GM19193 (cell line): ENCODE results near the gene ARSG.

Source experiments
- POLR2A ChIP-seq: IDR thresholded peaks from 4 replicates; pipeline ENCODE4 v1.6.1; 2011; ENCODE audit not compliant: insufficient read depth, insufficient read length; ENCODE audit errors: extremely low read depth

Gene ARSG

GRCh38 chr17:68450801-68451200 lies 159.5 kb downstream of the ARSG start:
- TF ChIP-seq POLR2A, result no peak

- no peak for TF ChIP-seq POLR2A
Measured at GRCh38 chr17:68451670-68452354, 160.5 kb downstream of the ARSG start.

- TF ChIP-seq POLR2A, result no peak
Measured at GRCh38 chr17:68452724-68453290, 161.5 kb downstream of the ARSG start.

GRCh38 chr17:68453991-68454665 lies 162.8 kb downstream of the ARSG start:
- TF ChIP-seq POLR2A, result no peak

GRCh38 chr17:68455901-68456338 lies 164.6 kb downstream of the ARSG start:
- no peak for TF ChIP-seq POLR2A

- no peak for TF ChIP-seq POLR2A
Measured at GRCh38 chr17:68456339-68457167, 165.3 kb downstream of the ARSG start.

GRCh38 chr17:68457168-68457538 lies 165.9 kb downstream of the ARSG start, which contains the start of gene WIPI1:
Gene WIPI1 (minus strand): TSS chr17:68457496. CDS start chr17:68457421, 75 bp downstream.
- TF ChIP-seq POLR2A, result peak; percentile 9

- peak; percentile 90 for TF ChIP-seq POLR2A
Measured at GRCh38 chr17:68457539-68458259, 166.4 kb downstream of the ARSG start.

- no peak for TF ChIP-seq POLR2A
Measured at GRCh38 chr17:68458260-68459036, 167.2 kb downstream of the ARSG start.

GRCh38 chr17:68459037-68459639 lies 167.8 kb downstream of the ARSG start:
- TF ChIP-seq POLR2A, result no peak

- TF ChIP-seq POLR2A, result no peak
Measured at GRCh38 chr17:68460146-68460545, 168.9 kb downstream of the ARSG start.

GRCh38 chr17:68460715-68461114 lies 169.4 kb downstream of the ARSG start:
- TF ChIP-seq POLR2A, result no peak

- no peak for TF ChIP-seq POLR2A
Measured at GRCh38 chr17:68461122-68461539, 169.8 kb downstream of the ARSG start.
